SKM-1 treated with dmso at 0.1 percent for 144 hours (cell line): ENCODE data around the gene VSTM2L.

Experiments
- DNase-seq: peaks from one replicate; lab custom pipeline; 2025; ENCODE audit not compliant: unreplicated experiment; lab: John Stamatoyannopoulos, UW

Gene VSTM2L

DNA sequence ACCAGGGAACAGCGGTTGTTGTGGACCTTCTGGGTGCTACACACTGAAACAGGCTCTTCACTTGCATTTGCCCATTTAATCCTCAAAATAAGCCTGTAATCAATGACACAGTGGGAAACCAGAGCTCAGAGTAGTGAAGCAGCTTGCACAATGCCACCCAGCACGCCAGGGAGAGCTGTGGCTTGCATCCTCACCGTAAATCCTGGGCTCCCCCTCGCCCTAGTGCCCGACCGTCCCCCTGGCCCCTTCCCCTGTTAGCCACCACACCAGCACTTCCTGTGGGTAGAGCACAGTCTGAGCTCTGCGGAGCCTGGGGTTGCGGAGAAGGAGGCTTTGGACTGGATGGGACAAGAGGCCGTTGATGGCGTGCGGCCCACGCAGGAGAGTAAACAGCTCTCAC, 14.5 kb downstream of the VSTM2L start:
- DNase-seq: no peak

DNA sequence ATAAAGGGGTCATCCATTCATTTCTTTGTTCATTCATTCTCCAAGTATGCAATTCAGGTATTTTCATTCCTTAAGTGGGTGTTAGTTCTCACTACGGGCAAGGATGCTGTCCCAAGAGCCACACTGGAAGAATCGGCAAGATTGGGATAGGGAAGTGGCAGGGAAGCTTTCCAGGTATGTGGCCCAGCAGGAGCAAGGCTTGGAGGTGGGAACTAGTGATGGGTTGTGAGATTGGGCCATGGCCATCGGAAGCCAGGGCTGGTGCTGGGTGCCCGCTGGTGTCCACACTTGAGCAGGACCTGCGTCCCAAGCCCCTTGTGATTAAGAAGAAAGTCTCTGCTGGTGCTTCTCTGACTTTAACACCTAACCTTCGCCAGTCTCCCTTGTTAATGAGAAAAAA, 15.1 kb downstream of the VSTM2L start:
- DNase-seq: no peak

DNA sequence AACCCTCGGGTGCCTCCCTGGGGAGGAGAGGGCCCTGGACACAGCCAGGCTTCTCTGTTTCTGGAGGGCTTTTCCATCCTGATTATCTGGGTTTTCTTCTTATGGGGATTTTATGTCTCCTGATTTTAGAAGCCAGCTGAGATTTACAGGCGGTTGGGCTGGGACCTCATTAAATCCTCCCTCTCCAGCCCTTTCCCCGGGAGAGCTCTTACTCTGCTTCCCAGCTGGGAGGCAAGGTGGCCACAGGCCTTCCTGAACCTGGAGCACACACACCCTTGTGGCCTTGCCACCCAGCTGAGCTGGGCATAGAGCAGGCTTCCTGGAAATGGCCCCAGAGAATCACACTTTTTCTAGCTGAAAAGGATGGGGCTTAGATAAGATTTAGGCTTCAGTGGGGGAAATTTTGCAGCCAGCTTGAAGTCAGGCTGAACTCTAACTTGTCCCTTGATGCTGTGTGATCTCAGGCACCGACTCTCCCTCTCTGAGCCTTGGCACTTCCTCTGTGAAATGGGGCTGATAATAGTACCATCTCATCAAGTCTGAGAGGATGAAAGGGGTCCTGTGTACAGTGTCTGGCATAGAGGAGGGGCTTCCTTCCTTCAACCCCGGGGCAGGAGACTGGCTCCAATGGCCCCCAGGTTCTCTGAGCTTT, 16.6 kb downstream of the VSTM2L start:
- DNase-seq: no peak

- DNase-seq: no peak
Measured at GRCh38 chr20:37920270-37920669, 17.3 kb downstream of the VSTM2L start.

- no peak for DNase-seq
Measured at GRCh38 chr20:37920679-37921322, 17.9 kb downstream of the VSTM2L start.

GRCh38 chr20:37921341-37921929, 18.5 kb downstream of the VSTM2L start:
- no peak for DNase-seq

DNA sequence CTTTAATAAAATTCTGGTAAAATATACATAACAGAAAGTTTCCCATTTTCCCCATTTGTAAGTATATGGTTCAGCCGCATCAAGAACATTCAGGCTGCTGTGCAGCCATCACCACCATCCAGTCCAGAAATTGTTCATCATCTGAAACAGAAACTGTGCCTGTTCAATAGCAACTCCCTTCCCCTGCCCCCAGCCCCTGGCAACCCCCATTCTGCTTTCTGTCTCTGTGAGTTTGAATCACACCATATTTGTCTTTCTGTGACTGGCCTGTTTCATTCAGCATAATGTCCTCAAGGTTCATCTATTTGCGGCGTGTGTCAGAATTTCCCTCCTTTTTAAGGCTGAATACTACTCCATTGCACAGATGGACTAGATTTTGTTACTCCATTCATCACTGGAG, 19.1 kb downstream of the VSTM2L start:
- no peak for DNase-seq

DNA sequence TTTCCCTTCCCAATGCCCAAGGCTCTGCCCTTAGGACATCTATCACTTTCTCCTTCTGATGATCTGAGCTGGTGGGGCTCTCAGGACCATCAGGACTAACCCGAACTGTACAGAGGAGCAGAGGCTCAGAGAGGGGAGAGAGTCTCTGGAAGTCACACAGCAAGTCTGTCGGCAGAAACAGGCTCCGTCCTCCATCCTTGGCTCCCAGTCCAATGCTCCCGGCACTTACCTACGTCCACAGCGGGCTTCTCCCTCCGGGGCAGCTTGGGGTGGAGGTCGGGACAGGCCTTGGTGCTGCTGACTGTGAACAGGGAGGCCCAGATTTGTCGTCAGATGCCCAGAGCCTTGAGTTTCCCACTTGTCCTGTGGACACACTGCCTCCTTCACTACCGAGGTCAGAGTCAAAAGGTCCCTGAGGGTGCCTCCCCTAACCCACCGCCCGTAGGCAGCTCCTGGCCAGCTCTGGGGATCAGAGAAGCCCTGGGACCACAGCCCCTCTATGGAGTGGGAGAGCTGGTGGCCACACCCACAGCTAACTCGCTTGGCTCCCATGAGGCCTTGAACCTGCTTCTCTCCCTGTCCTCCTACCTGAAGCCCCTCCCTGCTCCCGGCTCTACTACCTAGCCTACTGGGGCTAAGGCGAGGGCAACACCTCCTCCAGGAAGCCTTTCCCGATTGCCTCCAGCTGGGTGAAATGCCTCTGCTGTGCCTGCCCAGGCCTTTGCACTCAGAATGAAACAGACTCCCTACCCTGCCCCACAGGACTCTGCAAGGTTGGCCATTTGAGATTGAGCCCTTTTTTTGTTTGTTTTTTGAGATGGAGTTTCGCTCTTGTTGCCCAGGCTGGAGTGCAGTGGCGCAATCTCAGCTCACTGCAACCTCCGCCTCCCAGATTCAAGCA, 22.6 kb downstream of the VSTM2L start:
- DNase-seq: no peak

- no peak for DNase-seq
Measured at GRCh38 chr20:37926612-37927011, 23.7 kb downstream of the VSTM2L start.

DNA sequence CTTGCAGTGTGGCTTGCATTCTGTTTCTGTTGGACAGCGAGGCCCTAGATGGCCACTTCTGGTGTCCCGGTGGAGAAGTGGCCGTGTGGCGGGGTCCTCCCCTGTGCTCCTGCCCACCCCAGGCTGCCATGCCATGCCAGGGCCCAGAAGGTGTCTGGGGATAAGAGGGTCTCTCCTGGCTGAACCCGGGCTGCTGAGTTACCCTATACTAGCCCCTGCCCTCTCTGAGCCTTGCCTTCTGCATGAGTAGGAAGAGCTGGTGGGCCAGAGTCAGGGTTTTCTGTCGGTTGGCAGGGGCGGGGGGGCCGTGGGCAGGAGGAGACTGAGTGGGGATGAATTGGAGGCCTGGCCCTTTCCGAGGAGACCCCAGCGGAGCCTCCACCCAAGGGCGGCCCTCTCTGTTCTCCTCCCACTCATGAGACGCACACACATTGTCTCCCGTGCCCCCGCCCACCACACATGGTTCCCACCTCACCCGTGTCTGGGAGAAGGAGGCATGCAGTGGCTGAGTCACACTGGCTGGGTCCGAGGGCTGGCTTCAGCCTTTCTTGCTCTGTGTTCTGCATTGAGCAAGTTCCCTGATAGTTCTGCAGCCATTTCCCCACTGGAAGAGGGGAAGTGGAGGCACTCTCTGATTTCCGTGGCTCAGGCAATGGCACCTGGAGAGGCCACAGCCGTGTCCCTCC, 24.6 kb downstream of the VSTM2L start:
- DNase-seq: no peak

- DNase-seq: no peak
Measured at GRCh38 chr20:37928996-37929682, 26.2 kb downstream of the VSTM2L start.

DNA sequence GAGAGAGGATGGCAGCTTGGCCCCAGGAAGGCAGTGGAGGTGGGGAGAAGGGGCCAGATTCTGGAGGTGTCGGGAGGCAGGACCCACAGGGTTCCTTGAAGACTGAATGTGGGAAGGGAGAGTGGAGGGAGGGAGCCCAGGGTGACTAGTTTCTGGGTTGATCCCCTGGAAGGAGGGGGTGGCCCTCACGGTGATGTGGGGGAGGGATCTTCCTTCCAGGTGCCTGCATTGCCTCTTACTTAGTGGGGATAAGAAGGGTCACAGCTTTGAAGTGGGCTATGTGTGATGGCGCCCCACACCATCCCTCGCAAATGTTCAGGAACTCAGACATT, 26.7 kb downstream of the VSTM2L start:
- no peak for DNase-seq

- no peak for DNase-seq
Measured at GRCh38 chr20:37931153-37931922, 28.4 kb downstream of the VSTM2L start.

- no peak for DNase-seq
Measured at GRCh38 chr20:37932074-37932473, 29.1 kb downstream of the VSTM2L start.

- DNase-seq: no peak
Measured at GRCh38 chr20:37932919-37933318, 30.0 kb downstream of the VSTM2L start.

- no peak for DNase-seq
Measured at GRCh38 chr20:37933786-37934633, 31.1 kb downstream of the VSTM2L start.

DNA sequence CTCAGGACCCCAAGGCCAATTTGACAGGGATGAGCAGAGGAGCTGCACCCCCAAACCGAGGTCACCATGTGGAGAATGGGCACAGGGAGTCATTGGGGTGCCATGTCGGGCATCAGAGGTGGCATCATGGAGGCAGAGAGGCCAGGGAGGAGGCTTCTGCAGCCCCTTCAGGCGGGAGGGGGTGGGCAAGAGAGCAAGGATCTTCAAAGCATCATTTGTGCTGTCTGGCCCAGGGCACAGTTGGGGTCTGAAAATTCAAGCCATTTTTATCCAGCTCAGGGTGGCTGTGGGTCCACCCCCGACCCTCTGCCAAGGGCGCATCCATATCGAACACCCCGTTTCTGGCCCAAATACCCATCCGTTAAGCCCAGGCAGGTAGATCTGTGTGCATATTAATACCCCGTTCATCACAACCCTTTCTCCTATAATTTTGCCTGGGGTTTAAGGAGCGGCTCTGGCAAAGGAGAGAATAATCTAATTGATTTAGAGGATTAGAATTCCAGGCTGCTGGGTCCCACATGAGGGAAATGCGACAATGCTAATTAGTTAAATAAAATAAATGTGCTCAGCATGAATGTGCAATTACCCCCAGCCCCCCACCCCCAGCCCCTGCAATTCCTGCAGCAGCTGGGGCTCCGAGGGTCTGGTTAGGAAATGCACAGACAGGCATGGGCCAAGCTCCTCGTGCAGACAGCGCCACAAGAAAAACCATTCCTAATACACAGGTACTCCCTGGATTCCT, 31.9 kb downstream of the VSTM2L start:
- no peak for DNase-seq

GRCh38 chr20:37935435-37935834, 32.5 kb downstream of the VSTM2L start:
- DNase-seq: no peak
